ENCODE measurements around the gene UNKL.

GRCh38 chr16:1452530-1452929 is 38.0 kb upstream of the UNKL start:
- TF ChIP-seq, protein P1, sequence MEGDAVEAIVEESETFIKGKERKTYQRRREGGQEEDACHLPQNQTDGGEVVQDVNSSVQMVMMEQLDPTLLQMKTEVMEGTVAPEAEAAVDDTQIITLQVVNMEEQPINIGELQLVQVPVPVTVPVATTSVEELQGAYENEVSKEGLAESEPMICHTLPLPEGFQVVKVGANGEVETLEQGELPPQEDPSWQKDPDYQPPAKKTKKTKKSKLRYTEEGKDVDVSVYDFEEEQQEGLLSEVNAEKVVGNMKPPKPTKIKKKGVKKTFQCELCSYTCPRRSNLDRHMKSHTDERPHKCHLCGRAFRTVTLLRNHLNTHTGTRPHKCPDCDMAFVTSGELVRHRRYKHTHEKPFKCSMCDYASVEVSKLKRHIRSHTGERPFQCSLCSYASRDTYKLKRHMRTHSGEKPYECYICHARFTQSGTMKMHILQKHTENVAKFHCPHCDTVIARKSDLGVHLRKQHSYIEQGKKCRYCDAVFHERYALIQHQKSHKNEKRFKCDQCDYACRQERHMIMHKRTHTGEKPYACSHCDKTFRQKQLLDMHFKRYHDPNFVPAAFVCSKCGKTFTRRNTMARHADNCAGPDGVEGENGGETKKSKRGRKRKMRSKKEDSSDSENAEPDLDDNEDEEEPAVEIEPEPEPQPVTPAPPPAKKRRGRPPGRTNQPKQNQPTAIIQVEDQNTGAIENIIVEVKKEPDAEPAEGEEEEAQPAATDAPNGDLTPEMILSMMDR (conservative IDR thresholded peaks at IDR 0.05; ENCODE audit: low read depth, low read length), result no peak
- TF ChIP-seq EZH2 (IDR thresholded peaks at IDR 0.05; ENCODE audit: low read length, unreplicated experiment) (no peak), EZH2phosphoT487 (IDR thresholded peaks at IDR 0.05; ENCODE audit: borderline replicate concordance, low read length) (no peak)
